K562 (cell line): ENCODE measurements around the gene CCDC9B. TPM values are rescaled to one million over a fixed set of nuclear protein-coding genes. Genes with fewer than 3 reads are reported as not detected.

ENCODE experiments used
- ATAC-seq: fragments of 200-7000 bp; cut with Tn5 transposase; 3 replicates; pipeline ENCODE4 v1.9.1; 2020; ENCODE audit warnings: moderate library complexity
- BruUV-seq: library from RNA; stranded (reverse); fragments of 400-500 nt; replicated peaks from 2 replicates; lab custom pipeline; 2021; lab: Mats Ljungman, UMichigan
- CTCF ChIA-PET: fragments of 300-600 bp; formaldehyde crosslinking; extraction: SDS; loops from one replicate; lab custom pipeline; 2021; ENCODE audit warnings: low intra/inter-chr PET ratio; lab: Yijun Ruan, JAX
- POLR2A ChIA-PET: fragments of 300-600, 350-650 bp; sonication (Branson Sonifier 250); formaldehyde crosslinking; extraction: SDS; loops from one replicate; lab custom pipeline; 2021; ENCODE audit warnings: antibody characterized with exemption, inconsistent platforms; lab: Yijun Ruan, JAX
- DNase-seq, 4 experiments: peaks; one replicate each; pipeline versions ENCODE4 v3.0.0 to v3.0.0-alpha.2; 2011 to 2018; ENCODE audit warnings: low spot score in 3 of 4, mixed read lengths in 3 of 4; ENCODE audit errors: extremely low read depth in 1 of 4
- FAIRE-seq: peaks from 2 replicates; lab custom pipeline; 2011; peaks lifted over from hg19 to GRCh38; lab: Jason Lieb, UNC
- H2AFZ ChIP-seq: 2 replicates; pipeline ENCODE4 v1.6.0; 2011; ENCODE audit warnings: low read depth, low read length, control low read depth, inconsistent platforms
- H3K27ac ChIP-seq: fragments of 200-600 bp; 3 replicates; pipeline ENCODE4 v1.8.0; 2011; ENCODE audit warnings: low read depth, mild to moderate bottlenecking, control low read depth, inconsistent platforms, low read length, moderate library complexity, mixed read lengths; ENCODE audit errors: extremely low read depth
- H3K27me3 ChIP-seq, 2 experiments: fragments of 300-600 bp in 1 of 2; 2 replicates in 1 of 2; 3 replicates in 1 of 2; pipeline versions ENCODE4 v1.6.0 to v1.8.0; 2011; ENCODE audit warnings: inconsistent platforms in 2 of 2, low read length in 2 of 2, mild to moderate bottlenecking in 1 of 2, mixed read lengths in 1 of 2, moderate library complexity in 1 of 2; ENCODE audit not compliant: control insufficient read depth in 2 of 2, insufficient read depth in 2 of 2
- H3K36me3 ChIP-seq: fragments of 300-600 bp; 3 replicates; pipeline ENCODE4 v1.8.0; 2011; ENCODE audit warnings: mild to moderate bottlenecking, low read length, inconsistent platforms; ENCODE audit not compliant: control insufficient read depth, insufficient read depth
- H3K4me1 ChIP-seq, 2 experiments: fragments of 200-600 bp in 1 of 2; replicated peaks in 1 of 2; 2 replicates in 1 of 2; 3 replicates in 1 of 2; pipeline versions ENCODE4 v1.5.1 to v1.8.0; 2011; ENCODE audit warnings: inconsistent platforms in 2 of 2, low read length in 2 of 2, mild to moderate bottlenecking in 1 of 2, mixed read lengths in 1 of 2, moderate library complexity in 1 of 2; ENCODE audit not compliant: control insufficient read depth in 2 of 2, insufficient read depth in 2 of 2
- H3K4me2 ChIP-seq: 2 replicates; pipeline ENCODE4 v1.6.1; 2011; ENCODE audit warnings: low read length, control low read depth, inconsistent platforms, mixed read lengths; ENCODE audit not compliant: insufficient read depth
- H3K4me3 ChIP-seq: fragments of 200-600 bp; sonication (generic), shearing (Covaris generic); 2 replicates; pipeline ENCODE4 v1.5.1; 2016; ENCODE audit warnings: control low read depth, inconsistent platforms
- H3K79me2 ChIP-seq: fragments of 200-600 bp; 3 replicates; pipeline ENCODE4 v1.8.0; 2011; ENCODE audit warnings: low read length, inconsistent platforms; ENCODE audit not compliant: control insufficient read depth, insufficient read depth
- H3K9ac ChIP-seq, 2 experiments: 2 replicates each; pipeline versions ENCODE4 v1.6.0 to v1.6.1; 2011; ENCODE audit warnings: low read depth in 2 of 2, low read length in 2 of 2, control low read depth in 1 of 2, inconsistent platforms in 1 of 2, mild to moderate bottlenecking in 1 of 2, mixed read lengths in 1 of 2; ENCODE audit not compliant: insufficient read depth in 1 of 2
- H3K9me1 ChIP-seq: one replicate; pipeline ENCODE4 v1.6.0; 2011; ENCODE audit warnings: inconsistent platforms, mild to moderate bottlenecking, low read length, moderate library complexity; ENCODE audit not compliant: control insufficient read depth, insufficient read depth
- H3K9me3 ChIP-seq: replicated peaks from 2 replicates; pipeline ENCODE4 v1.5.1; 2011; ENCODE audit warnings: low read depth, low read length, inconsistent platforms; ENCODE audit not compliant: control insufficient read depth, insufficient read depth
- H4K20me1 ChIP-seq: replicated peaks from 2 replicates; pipeline ENCODE4 v1.6.1; 2011; ENCODE audit warnings: low read length, inconsistent platforms, mixed read lengths; ENCODE audit not compliant: control insufficient read depth, insufficient read depth
- CSDE1 ChIP-seq, 2 experiments: fragments of 450-650 bp; IDR thresholded peaks; 2 replicates each; pipeline ENCODE4 v1.6.1; 2016; ENCODE audit warnings: mild to moderate bottlenecking in 1 of 2
- KLF6 ChIP-seq: fragments of 250-450 bp; sonication (Bioruptor Pico); IDR thresholded peaks from 2 replicates; pipeline ENCODE4 v1.4.0; 2020; ENCODE audit warnings: mild to moderate bottlenecking, moderate library complexity, borderline replicate concordance
- MXD1 ChIP-seq: fragments of 250-450 bp; sonication (Bioruptor Pico); IDR thresholded peaks from 2 replicates; pipeline ENCODE4 v1.8.0; 2021; ENCODE audit warnings: borderline replicate concordance, mild to moderate bottlenecking, moderate library complexity; ENCODE audit not compliant: poor library complexity, severe bottlenecking
- NFYB ChIP-seq: IDR thresholded peaks from 2 replicates; pipeline ENCODE4 v1.6.1; 2011; ENCODE audit warnings: mild to moderate bottlenecking, moderate library complexity; ENCODE audit not compliant: insufficient read length; ENCODE audit errors: extremely low read depth
- RB1 ChIP-seq: fragments of 450-650 bp; IDR thresholded peaks from 2 replicates; pipeline ENCODE4 v1.6.1; 2017; ENCODE audit warnings: low read depth, mild to moderate bottlenecking
- ZC3H4 ChIP-seq: sonication (generic); formaldehyde crosslinking; IDR thresholded peaks from 2 replicates; pipeline ENCODE4 v1.9.0; 2021; ENCODE audit warnings: missing genetic modification reagents, borderline replicate concordance
- ZNF12 ChIP-seq: sonication (generic); formaldehyde crosslinking; IDR thresholded peaks from 2 replicates; pipeline ENCODE4 v1.4.0; 2020; ENCODE audit warnings: mild to moderate bottlenecking, missing genetic modification reagents
- ZNF184 ChIP-seq: sonication (generic); formaldehyde crosslinking; IDR thresholded peaks from 2 replicates; pipeline ENCODE4 v1.5.0; 2020; ENCODE audit warnings: missing genetic modification reagents
- ZNF217 ChIP-seq: sonication (generic); formaldehyde crosslinking; IDR thresholded peaks from 2 replicates; pipeline ENCODE4 v1.8.0; 2022; ENCODE audit warnings: mild to moderate bottlenecking, missing genetic modification reagents
- ZNF354B ChIP-seq: fragments of 250-450 bp; sonication (Bioruptor Pico); IDR thresholded peaks from 2 replicates; pipeline ENCODE4 v1.4.0; 2020
- ZNF76 ChIP-seq: fragments of 250-450 bp; sonication (Bioruptor Pico); IDR thresholded peaks from 2 replicates; pipeline ENCODE4 v1.4.0; 2020; ENCODE audit warnings: mild to moderate bottlenecking, moderate library complexity, borderline replicate concordance
- WGBS: fragments of 100-300 bp; shearing (Covaris generic); methylation state at CpG from one replicate; pipeline ENCODE4 v1.1.6; 2016; ENCODE audit warnings: low coverage, mixed read lengths; ENCODE audit not compliant: insufficient coverage; ENCODE audit errors: missing lambda C conversion rate; 5-methylcytosine and 5-hydroxymethylcytosine counted together
- in situ Hi-C: fragments of 300-500 bp; cut with MboI; formaldehyde crosslinking; loops from 4 replicates; pipeline ENCODE4 v1.15.0; 2018; ENCODE audit warnings: inconsistent platforms, mixed read lengths
- intact Hi-C: fragments of 100-400 bp; cut with micrococcal nuclease; formaldehyde crosslinking; loops from 2 replicates; pipeline ENCODE4 v1.14.2; 2022
- polyA plus RNA-seq, 8 experiments: library from polyadenylated mRNA; depleted of rRNA in 4 of 8; stranded (reverse) in 5 of 8; unstranded in 3 of 8; fragments of >200 nt; fragmentation: Nextera tagmentation in 2 of 8; fragmentation: Illumina TruSeq in 1 of 8; extraction: Ambion mirVana in 2 of 8; extraction: Trizol in 1 of 8; gene quantifications; 2 replicates each; pipeline versions ENCODE4 v1.2.1 to v1.2.3, GENCODE V29; 2011 to 2014; ENCODE audit warnings: inconsistent platforms in 1 of 8, missing spikeins in 1 of 8
- total RNA-seq, 7 experiments: library from RNA; depleted of rRNA in 6 of 7; stranded (reverse); fragments of >200 nt in 6 of 7; fragmentation: Illumina TruSeq in 2 of 7; extraction: Trizol in 2 of 7; gene quantifications; 2 replicates each; pipeline versions ENCODE4 v1.2.1 to v1.2.3, GENCODE V29; 2011 to 2021; ENCODE audit warnings: low replicate concordance in 1 of 7

CCDC9B gene
- total and polyA plus RNA-seq, 9 of the 15 experiments (the other 6 are each of a cell fraction or from before 2014, with no cell fraction given), result 0.01 to 0.47 (median 0.15) TPM; not detected in 1

GRCh38 chr15:40303576-40303975, 37.2 kb downstream of the CCDC9B start:
- POLR2A ChIA-PET, result no interaction called here
- no peaks in the 10 kb centered on the region for H3K9me3 ChIP-seq
- no peak for ATAC-seq
- no peaks in the 10 kb centered on the region for H3K36me3 ChIP-seq
- H3K9me1 ChIP-seq, result no peaks in the 10 kb centered on the region
- TF ChIP-seq ZNF354B (CRISPR knock-in tag) (no peak), CSDE1 (IDR thresholded peaks at IDR 0.05) (no peak), MXD1 (CRISPR knock-in tag) (no peak), NFYB (no peak), ZNF12 (CRISPR knock-in tag) (no peak), RB1 (no peak), ZNF184 (CRISPR knock-in tag) (no peak), ZNF76 (CRISPR knock-in tag) (no peak), ZNF217 (no peak), ZC3H4 (CRISPR knock-in tag) (no peak), KLF6 (CRISPR knock-in tag) (no peak)
- DNase-seq, result no peak
- no peak overlapping the region for H2AFZ ChIP-seq
- no peaks in the 10 kb centered on the region for H4K20me1 ChIP-seq
- H3K9ac ChIP-seq, result no peak overlapping the region
- no peaks in the 10 kb centered on the region for H3K27me3 ChIP-seq
- no peak overlapping the region for H3K4me3 ChIP-seq
- intact Hi-C loops (no loop called here), in situ Hi-C loops (no loop called here)
- no peak overlapping the region for H3K27ac ChIP-seq
- no peak for FAIRE-seq
- no TSS peak for BruUV-seq
- 32% methylated on average over 2 of the region's 2 CpGs for WGBS
- H3K79me2 ChIP-seq, result no peaks in the 10 kb centered on the region
- CTCF ChIA-PET, result no interaction called here
- no peak overlapping the region for H3K4me2 ChIP-seq
- H3K4me1 ChIP-seq, result peaks cover 29 to 43% of the 10 kb centered on the region in 2 experiments
